ENCODE results near the gene SMAP2. TPM values are rescaled to one million over a fixed set of nuclear protein-coding genes. Genes with fewer than 3 reads are reported as not detected.

Gene SMAP2
- total and polyA plus RNA-seq, 2 donors (not counting 3 experiments of a cell fraction or from before 2014, with no cell fraction given): 8.0 to 11.1 TPM

- no TSS peak for BruUV-seq (replicated peaks)
- no peak overlapping the region for H3K4me2 ChIP-seq (ENCODE audit: insufficient read depth, low read length)
- ChIA-PET CTCF (interaction anchor here (0.8 to 4.8 kb wide), 9 partner anchors 9 to 257 kb away, joined by 3 to 30 read pairs (median 4); no protein-coding TSS in a partner anchor), POLR2A (no interaction called here)
- dilution Hi-C loops (cut with MboI; ENCODE audit: extremely low pct_ligation_motif_present, low sequenced_read_pairs): no loop called here
- DNase-seq (ENCODE audit: low read depth, low spot score): no peak
- TF ChIP-seq MYC (IDR thresholded peaks at IDR 0.05; ENCODE audit: low read depth, low read length): no peak
- TF ChIP-seq MAX (IDR thresholded peaks at IDR 0.05; ENCODE audit: insufficient read depth, insufficient read length): no peak
- no peak for TF ChIP-seq POLR2AphosphoS5 (IDR thresholded peaks at IDR 0.05; ENCODE audit: insufficient read depth, low read depth, low read length)
- no peak for TF ChIP-seq EZH2 (IDR thresholded peaks at IDR 0.05; ENCODE audit: borderline replicate concordance, low read depth, low read length, severe bottlenecking)
- no peak for TF ChIP-seq JUN (IDR thresholded peaks at IDR 0.05; ENCODE audit: borderline replicate concordance, insufficient read depth, insufficient read length, low read depth)
- TF ChIP-seq POLR2A (IDR thresholded peaks at IDR 0.05; ENCODE audit: low read depth, low read length): no peak
- TF ChIP-seq CTCF (IDR thresholded peaks at IDR 0.05; ENCODE audit: extremely low read depth in 1 of 2, insufficient read depth in 1 of 2, low read depth in 1 of 2, low read length in 2 of 2): no peak
- no peak for TF ChIP-seq GATA2 (IDR thresholded peaks at IDR 0.05; ENCODE audit: insufficient read depth, insufficient read length, low read depth, low read length)
- TF ChIP-seq FOS (IDR thresholded peaks at IDR 0.05; ENCODE audit: borderline replicate concordance, insufficient read depth, low read length): no peak
- H4K20me1 ChIP-seq (replicated peaks; ENCODE audit: control insufficient read depth, extremely low read depth, insufficient read depth, low read length): no peaks in the 10 kb centered on the region
- no peaks in the 10 kb centered on the region for H3K36me3 ChIP-seq (ENCODE audit: control insufficient read depth in 2 of 2, extremely low read depth in 1 of 2, insufficient read depth in 2 of 2, low read length in 2 of 2)
- H3K27ac ChIP-seq (ENCODE audit: insufficient read depth, low read depth, low read length): no peak overlapping the region
- H3K79me2 ChIP-seq (ENCODE audit: control insufficient read depth, insufficient read depth, low read length): no peaks in the 10 kb centered on the region
- no peaks in the 10 kb centered on the region for H3K9me1 ChIP-seq (replicated peaks; ENCODE audit: control insufficient read depth, extremely low read depth, insufficient read depth, low read length)
- H3K9me3 ChIP-seq (replicated peaks; ENCODE audit: control insufficient read depth, insufficient read depth, low read length): no peaks in the 10 kb centered on the region
- no peak overlapping the region for H2AFZ ChIP-seq (ENCODE audit: low read depth, low read length)
- H3K4me3 ChIP-seq (replicated peaks in 1 of 3; ENCODE audit: insufficient read depth in 1 of 3, low read depth in 1 of 3, low read length in 3 of 3): no peak overlapping the region
- no peak overlapping the region for H3K9ac ChIP-seq (replicated peaks; ENCODE audit: extremely low read depth, insufficient read depth, low read length)
- intact Hi-C loops (cut with micrococcal nuclease): no loop called here
- peaks cover 0 to 3% of the 10 kb centered on the region in 2 experiments for H3K27me3 ChIP-seq (ENCODE audit: control insufficient read depth in 2 of 2, insufficient read depth in 2 of 2, low read length in 2 of 2)
- FAIRE-seq: no peak
- H3K4me1 ChIP-seq (ENCODE audit: control insufficient read depth, extremely low read depth, insufficient read depth, low read length): no peaks in the 10 kb centered on the region
Observed at GRCh38 chr1:40344597-40344996, 28.9 kb upstream of the SMAP2 start.
